OCI-M2 (cell line): ENCODE data around the gene FAM3C.

ENCODE experiments used
- DNase-seq: peaks from one replicate; lab custom pipeline; 2025; ENCODE audit not compliant: unreplicated experiment; lab: John Stamatoyannopoulos, UW

FAM3C gene

DNA sequence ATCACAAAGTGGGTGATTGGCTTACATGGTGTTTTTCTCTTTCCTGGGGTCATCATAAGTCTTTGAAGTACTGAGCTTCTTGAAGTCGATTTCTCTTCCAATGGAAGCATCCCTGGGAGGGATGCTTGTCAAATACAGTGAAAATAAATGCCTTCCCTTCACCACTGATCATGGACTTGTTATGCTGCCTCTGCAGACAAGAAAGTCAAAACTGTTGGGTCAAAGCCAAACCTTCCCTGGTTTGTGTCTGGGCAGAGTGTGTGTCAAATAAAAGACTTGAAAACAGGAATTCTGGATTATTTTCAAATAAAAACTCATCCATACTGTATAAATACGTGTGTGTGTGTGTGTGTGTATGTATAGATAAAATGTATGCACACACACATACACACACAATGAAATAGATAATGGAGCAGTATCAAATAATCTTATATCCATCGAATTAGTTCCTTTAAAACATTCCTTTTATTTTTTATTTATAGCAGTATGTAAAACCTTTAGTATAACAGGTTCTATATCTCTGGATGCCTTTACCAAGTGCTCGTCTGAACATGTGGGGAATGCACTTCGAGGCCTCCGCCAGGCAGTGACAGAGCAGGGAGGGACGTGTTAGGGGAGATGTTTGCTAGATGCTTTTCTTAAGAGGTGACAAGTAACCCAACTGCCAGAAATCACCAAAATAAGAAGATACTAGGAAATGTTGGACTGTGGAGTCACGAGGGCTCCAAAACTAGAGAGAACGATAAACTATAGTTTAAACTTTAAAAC, 94.5 kb downstream of the FAM3C start:
- no peak for DNase-seq

DNA sequence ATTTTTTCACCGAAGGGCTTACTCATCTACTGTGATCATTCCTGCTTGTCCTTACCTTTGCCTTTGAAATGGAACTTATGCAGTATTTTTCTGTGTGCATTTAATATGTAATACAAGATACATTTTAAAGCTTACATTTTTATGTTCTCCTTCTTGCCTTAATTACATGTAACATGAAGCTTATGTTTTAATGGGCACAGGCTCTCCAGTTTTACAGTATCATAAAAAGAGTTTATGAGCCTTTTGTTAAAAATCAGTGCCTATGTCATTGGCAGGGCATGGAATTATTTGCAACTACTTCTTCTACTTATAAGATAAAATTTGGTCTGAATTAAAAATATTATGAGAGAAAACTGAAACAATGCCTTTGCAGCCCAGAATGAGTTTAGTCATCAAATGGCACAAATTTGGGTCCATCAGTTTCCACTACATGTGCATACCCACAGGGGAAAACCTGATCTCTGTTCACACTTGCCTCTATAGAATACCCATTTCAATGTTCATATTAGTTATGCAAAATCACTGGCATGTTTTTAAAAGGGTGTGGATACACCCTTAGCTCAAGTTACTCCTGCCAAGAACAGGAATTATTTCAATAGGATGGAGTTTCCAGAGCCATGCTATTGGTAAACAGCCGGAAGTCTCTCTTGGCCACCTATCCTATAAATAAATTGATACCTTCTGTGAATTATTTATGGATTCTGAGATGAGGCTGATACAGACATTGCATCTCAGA, 95.3 kb downstream of the FAM3C start:
- no peak for DNase-seq
